Measurements from ENCODE around the gene KCNAB2.
"Not testable (repeated sequence)": the region's sequence is repeated elsewhere in the genome, so short reads cannot be mapped to it uniquely, and the experiment has no call there.

The KCNAB2 gene

GRCh38 chr1:6073480-6074053 lies 27.9 kb downstream of the KCNAB2 start:
- Histone ChIP-seq H3K4me2 (ENCODE audit: low read length) (no peak overlapping the region), H3K9me2 (replicated peaks; ENCODE audit: control insufficient read depth, low read length) (no peaks in the 10 kb centered on the region), H3K36me3 (ENCODE audit: control insufficient read depth, low read length) (no peaks in the 10 kb centered on the region), H3K9me3 (ENCODE audit: control insufficient read depth, insufficient read depth, low read length) (no peaks in the 10 kb centered on the region), H3K4me1 (ENCODE audit: control insufficient read depth, low read length) (no peaks in the 10 kb centered on the region), H3K79me2 (ENCODE audit: control insufficient read depth, low read length) (no peaks in the 10 kb centered on the region), H4K20me1 (ENCODE audit: control insufficient read depth, insufficient read depth, low read depth, low read length) (no peaks in the 10 kb centered on the region), H3K27ac (ENCODE audit: low read depth, low read length) (no peak overlapping the region), H3K4me3 (ENCODE audit: low read length) (no peak overlapping the region), H3K27me3 (ENCODE audit: control insufficient read depth, low read length) (no peaks in the 10 kb centered on the region), H3F3A (ENCODE audit: control insufficient read depth, insufficient read depth) (no peaks in the 10 kb centered on the region)
- TF ChIP-seq CTCF (IDR thresholded peaks at IDR 0.05; ENCODE audit: low read depth, low read length, poor library complexity, severe bottlenecking): no peak
- TF ChIP-seq EZH2phosphoT487 (IDR thresholded peaks at IDR 0.05; ENCODE audit: borderline replicate concordance, low read length): no peak

- no peak overlapping the region for H3K4me2 ChIP-seq (ENCODE audit: low read length)
- H3K4me1 ChIP-seq (ENCODE audit: control insufficient read depth, low read length): no peaks in the 10 kb centered on the region
- H3K9me2 ChIP-seq (replicated peaks; ENCODE audit: control insufficient read depth, low read length): no peaks in the 10 kb centered on the region
- no peaks in the 10 kb centered on the region for H3K9me3 ChIP-seq (ENCODE audit: control insufficient read depth, insufficient read depth, low read length)
- H3K79me2 ChIP-seq (ENCODE audit: control insufficient read depth, low read length): no peaks in the 10 kb centered on the region
- H3K27me3 ChIP-seq (ENCODE audit: control insufficient read depth, low read length): no peaks in the 10 kb centered on the region
- no peaks in the 10 kb centered on the region for H3F3A ChIP-seq (ENCODE audit: control insufficient read depth, insufficient read depth)
- H3K4me3 ChIP-seq (ENCODE audit: low read length): no peak overlapping the region
- TF ChIP-seq CTCF (IDR thresholded peaks at IDR 0.05; ENCODE audit: low read depth, low read length, poor library complexity, severe bottlenecking) (no peak), EZH2phosphoT487 (IDR thresholded peaks at IDR 0.05; ENCODE audit: borderline replicate concordance, low read length) (no peak)
- H3K36me3 ChIP-seq (ENCODE audit: control insufficient read depth, low read length): no peaks in the 10 kb centered on the region
- no peaks in the 10 kb centered on the region for H4K20me1 ChIP-seq (ENCODE audit: control insufficient read depth, insufficient read depth, low read depth, low read length)
- no peak overlapping the region for H3K27ac ChIP-seq (ENCODE audit: low read depth, low read length)
Observed at GRCh38 chr1:6074192-6074901, 28.7 kb downstream of the KCNAB2 start.

- Histone ChIP-seq H3K4me1 (ENCODE audit: control insufficient read depth, low read length) (no peaks in the 10 kb centered on the region), H3K27ac (ENCODE audit: low read depth, low read length) (no peak overlapping the region), H3F3A (ENCODE audit: control insufficient read depth, insufficient read depth) (no peaks in the 10 kb centered on the region), H3K36me3 (ENCODE audit: control insufficient read depth, low read length) (no peaks in the 10 kb centered on the region), H4K20me1 (ENCODE audit: control insufficient read depth, insufficient read depth, low read depth, low read length) (no peaks in the 10 kb centered on the region), H3K9me3 (ENCODE audit: control insufficient read depth, insufficient read depth, low read length) (no peaks in the 10 kb centered on the region), H3K4me3 (ENCODE audit: low read length) (no peak overlapping the region), H3K9me2 (replicated peaks; ENCODE audit: control insufficient read depth, low read length) (no peaks in the 10 kb centered on the region), H3K4me2 (ENCODE audit: low read length) (no peak overlapping the region), H3K79me2 (ENCODE audit: control insufficient read depth, low read length) (no peaks in the 10 kb centered on the region), H3K27me3 (ENCODE audit: control insufficient read depth, low read length) (no peaks in the 10 kb centered on the region)
- no peak for TF ChIP-seq CTCF (IDR thresholded peaks at IDR 0.05; ENCODE audit: low read depth, low read length, poor library complexity, severe bottlenecking)
- no peak for TF ChIP-seq EZH2phosphoT487 (IDR thresholded peaks at IDR 0.05; ENCODE audit: borderline replicate concordance, low read length)
Observed at GRCh38 chr1:6075748-6076147, 30.1 kb downstream of the KCNAB2 start.

GRCh38 chr1:6077061-6077460 lies 31.4 kb downstream of the KCNAB2 start:
- not testable (repeated sequence) for H3K4me2 ChIP-seq (ENCODE audit: low read length); H3F3A ChIP-seq (ENCODE audit: control insufficient read depth, insufficient read depth); H3K9me2 ChIP-seq (replicated peaks; ENCODE audit: control insufficient read depth, low read length); H4K20me1 ChIP-seq (ENCODE audit: control insufficient read depth, insufficient read depth, low read depth, low read length); H3K4me1 ChIP-seq (ENCODE audit: control insufficient read depth, low read length); H3K79me2 ChIP-seq (ENCODE audit: control insufficient read depth, low read length); H3K9me3 ChIP-seq (ENCODE audit: control insufficient read depth, insufficient read depth, low read length); H3K4me3 ChIP-seq (ENCODE audit: low read length); H3K27me3 ChIP-seq (ENCODE audit: control insufficient read depth, low read length); H3K27ac ChIP-seq (ENCODE audit: low read depth, low read length); H3K36me3 ChIP-seq (ENCODE audit: control insufficient read depth, low read length)
